SIG-M5 treated with dmso at 0.1 percent for 504 hours (cell line): ENCODE measurements around the gene GALNT14.

Experiments used
- DNase-seq: peaks from one replicate; lab custom pipeline; 2025; ENCODE audit not compliant: unreplicated experiment; lab: John Stamatoyannopoulos, UW

GALNT14 gene

GRCh38 chr2:30981096-30981495 lies 157.1 kb downstream of the GALNT14 start:
- DNase-seq = no peak

- no peak for DNase-seq
Measured at GRCh38 chr2:30979822-30980245, 158.4 kb downstream of the GALNT14 start.

GRCh38 chr2:30978854-30979253 lies 159.4 kb downstream of the GALNT14 start:
- DNase-seq = no peak

- DNase-seq = no peak
Measured at GRCh38 chr2:30978044-30978443, 160.2 kb downstream of the GALNT14 start.

GRCh38 chr2:30975156-30975555 lies 163.1 kb downstream of the GALNT14 start:
- DNase-seq = no peak

- no peak for DNase-seq
Measured at GRCh38 chr2:30974554-30974953, 163.7 kb downstream of the GALNT14 start.

GRCh38 chr2:30974092-30974491 lies 164.1 kb downstream of the GALNT14 start:
- DNase-seq = no peak

GRCh38 chr2:30971231-30972025 lies 166.8 kb downstream of the GALNT14 start:
- no peak for DNase-seq

- DNase-seq = no peak
Measured at GRCh38 chr2:30968660-30969397, 169.4 kb downstream of the GALNT14 start.

- DNase-seq = no peak
Measured at GRCh38 chr2:30966786-30967185, 171.5 kb downstream of the GALNT14 start.

- DNase-seq = no peak
Measured at GRCh38 chr2:30965022-30965531, 173.2 kb downstream of the GALNT14 start.

- DNase-seq = no peak
Measured at GRCh38 chr2:30964334-30965005, 173.8 kb downstream of the GALNT14 start.

- DNase-seq = no peak
Measured at GRCh38 chr2:30963184-30963583, 175.1 kb downstream of the GALNT14 start.

GRCh38 chr2:30960213-30960612 lies 178.0 kb downstream of the GALNT14 start:
- DNase-seq = no peak

- DNase-seq = no peak
Measured at GRCh38 chr2:30959653-30960052, 178.6 kb downstream of the GALNT14 start.

GRCh38 chr2:30958918-30959265 lies 179.3 kb downstream of the GALNT14 start:
- DNase-seq = no peak

GRCh38 chr2:30958193-30958917 lies 179.9 kb downstream of the GALNT14 start:
- no peak for DNase-seq

GRCh38 chr2:30957591-30957990 lies 180.6 kb downstream of the GALNT14 start:
- no peak for DNase-seq

GRCh38 chr2:30956995-30957394 lies 181.2 kb downstream of the GALNT14 start:
- DNase-seq = no peak

GRCh38 chr2:30955516-30956132 lies 182.6 kb downstream of the GALNT14 start:
- no peak for DNase-seq

- DNase-seq = no peak
Measured at GRCh38 chr2:30950339-30950738, 187.9 kb downstream of the GALNT14 start.
